ENCODE measurements around the gene PNCK. TPM values are rescaled to one million over a fixed set of nuclear protein-coding genes. Genes with fewer than 3 reads are reported as not detected.
A peak's percentile ranks its signal among the peaks of the same experiment; 100 is the strongest.
"Not testable (repeated sequence)": the region's sequence is repeated elsewhere in the genome, so short reads cannot be mapped to it uniquely, and the experiment has no call there.

The PNCK gene
- total and polyA plus RNA-seq, 4 donors = 0.44 to 0.77 (median 0.67) TPM

DNA sequence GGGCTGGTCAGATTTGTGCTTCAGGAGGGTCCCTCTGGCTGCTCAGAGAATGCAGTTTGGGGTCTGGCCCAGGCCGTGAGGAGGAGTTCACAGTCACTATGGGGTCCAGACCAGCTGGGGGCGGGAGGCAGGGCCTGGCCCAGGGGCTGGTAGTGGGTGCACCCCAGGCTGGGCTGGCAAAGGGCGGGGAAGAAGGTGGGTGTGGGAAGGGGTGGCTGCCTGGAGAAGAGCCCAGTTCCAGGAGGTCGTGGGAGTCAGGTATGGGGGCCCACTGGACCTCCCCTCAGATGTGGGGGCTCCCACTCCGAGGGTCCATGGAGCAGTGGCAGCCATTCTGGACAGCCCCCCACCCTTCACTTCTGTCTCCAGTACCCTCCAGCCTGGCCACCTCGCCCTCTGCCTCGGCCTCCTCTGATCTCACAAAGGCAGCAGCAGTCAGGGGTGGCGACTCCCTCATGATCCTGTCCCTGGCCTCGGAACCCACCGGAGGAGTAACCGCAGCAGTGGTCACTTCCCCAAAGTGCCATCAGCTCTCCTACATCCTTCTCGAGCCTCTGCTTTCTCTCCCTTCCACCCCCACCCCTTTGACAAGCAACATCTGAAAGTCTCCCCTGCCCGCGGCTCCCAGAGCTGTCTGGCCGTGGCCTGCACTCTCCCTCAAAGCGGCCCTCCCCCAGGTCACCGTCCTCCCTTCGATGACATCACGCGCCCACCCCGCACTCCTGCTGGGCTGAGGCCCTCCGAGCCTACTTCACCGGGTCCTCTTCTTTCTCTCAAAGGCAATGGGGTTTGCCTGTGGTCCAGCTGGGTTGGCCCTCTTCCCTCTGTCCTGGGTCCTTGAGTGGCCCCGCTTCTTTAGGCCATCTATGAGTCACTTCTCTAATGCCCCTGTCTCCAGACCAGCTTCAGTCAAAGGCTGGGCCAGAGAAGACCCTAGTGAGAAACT is 12.4 kb upstream of the PNCK start:
- Histone ChIP-seq H3K9me3 (ENCODE audit: control insufficient read depth in 4 of 4, insufficient read depth in 3 of 4, low read length in 3 of 4) (peaks cover 0 to 3% (median 1%) of the 10 kb centered on the region in 4 donors), H3K36me3 (ENCODE audit: control insufficient read depth in 4 of 4, insufficient read depth in 4 of 4, low read length in 4 of 4) (no peaks in the 10 kb centered on the region), H3K27me3 (ENCODE audit: control insufficient read depth in 3 of 3, insufficient read depth in 3 of 3, low read length in 2 of 3) (peaks cover 0 to 4% (median 0%) of the 10 kb centered on the region in 3 donors), H3K9ac (ENCODE audit: insufficient read depth in 1 of 2, low read length in 2 of 2) (no peak overlapping the region), H3K4me1 (ENCODE audit: control insufficient read depth in 5 of 5, insufficient read depth in 5 of 5, low read length in 5 of 5) (no peaks in the 10 kb centered on the region), H3K4me3 (no peak overlapping the region), H3K27ac (ENCODE audit: low read depth in 1 of 2, low read length in 1 of 2) (no peak overlapping the region)
- TF ChIP-seq, protein P1, sequence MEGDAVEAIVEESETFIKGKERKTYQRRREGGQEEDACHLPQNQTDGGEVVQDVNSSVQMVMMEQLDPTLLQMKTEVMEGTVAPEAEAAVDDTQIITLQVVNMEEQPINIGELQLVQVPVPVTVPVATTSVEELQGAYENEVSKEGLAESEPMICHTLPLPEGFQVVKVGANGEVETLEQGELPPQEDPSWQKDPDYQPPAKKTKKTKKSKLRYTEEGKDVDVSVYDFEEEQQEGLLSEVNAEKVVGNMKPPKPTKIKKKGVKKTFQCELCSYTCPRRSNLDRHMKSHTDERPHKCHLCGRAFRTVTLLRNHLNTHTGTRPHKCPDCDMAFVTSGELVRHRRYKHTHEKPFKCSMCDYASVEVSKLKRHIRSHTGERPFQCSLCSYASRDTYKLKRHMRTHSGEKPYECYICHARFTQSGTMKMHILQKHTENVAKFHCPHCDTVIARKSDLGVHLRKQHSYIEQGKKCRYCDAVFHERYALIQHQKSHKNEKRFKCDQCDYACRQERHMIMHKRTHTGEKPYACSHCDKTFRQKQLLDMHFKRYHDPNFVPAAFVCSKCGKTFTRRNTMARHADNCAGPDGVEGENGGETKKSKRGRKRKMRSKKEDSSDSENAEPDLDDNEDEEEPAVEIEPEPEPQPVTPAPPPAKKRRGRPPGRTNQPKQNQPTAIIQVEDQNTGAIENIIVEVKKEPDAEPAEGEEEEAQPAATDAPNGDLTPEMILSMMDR (IDR thresholded peaks at IDR 0.05; ENCODE audit: control extremely low read depth, extremely low read depth) = no peak
- ATAC-seq (ENCODE audit: insufficient read depth, low FRiP score) (no peak), DNase-seq (no peak)
- WGBS, 2 donors = 78 to 80% methylated on average over 18 to 24 of the region's 24 CpGs

DNA sequence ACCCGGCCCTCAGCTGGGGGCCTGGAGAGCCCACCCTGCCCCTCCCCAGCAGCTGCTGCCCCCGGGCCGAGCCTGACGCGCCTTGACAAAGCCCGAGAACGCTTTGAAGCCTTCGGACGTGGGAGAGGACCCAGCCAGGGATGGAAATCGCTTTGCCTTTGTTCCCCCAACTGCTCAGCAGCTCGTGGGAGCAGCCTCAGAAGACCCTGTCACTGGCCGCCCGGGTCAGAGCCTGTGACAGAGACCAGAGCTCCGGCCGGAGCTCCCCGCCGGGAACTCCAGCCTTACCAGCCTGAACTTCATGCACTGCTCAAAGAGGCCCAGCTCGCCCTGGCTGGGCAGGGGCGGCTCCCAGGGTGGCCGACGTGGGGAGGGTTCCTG is 11.5 kb upstream of the PNCK start:
- no peaks in the 10 kb centered on the region for H3K4me1 ChIP-seq (ENCODE audit: control insufficient read depth in 5 of 5, insufficient read depth in 5 of 5, low read length in 5 of 5)
- no peak for ATAC-seq (ENCODE audit: insufficient read depth, low FRiP score)
- WGBS, 2 donors = 54 to 61% methylated on average over 18 to 21 of the region's 21 CpGs
- H3K36me3 ChIP-seq (ENCODE audit: control insufficient read depth in 4 of 4, insufficient read depth in 4 of 4, low read length in 4 of 4) = no peaks in the 10 kb centered on the region
- peaks cover 0 to 4% (median 0%) of the 10 kb centered on the region in 3 donors for H3K27me3 ChIP-seq (ENCODE audit: control insufficient read depth in 3 of 3, insufficient read depth in 3 of 3, low read length in 2 of 3)
- no peak overlapping the region for H3K9ac ChIP-seq (ENCODE audit: insufficient read depth in 1 of 2, low read length in 2 of 2)
- no peak for DNase-seq
- peaks cover 0 to 5% (median 1%) of the 10 kb centered on the region in 4 donors for H3K9me3 ChIP-seq (ENCODE audit: control insufficient read depth in 4 of 4, insufficient read depth in 3 of 4, low read length in 3 of 4)
- no peak overlapping the region for H3K27ac ChIP-seq (ENCODE audit: low read depth in 1 of 2, low read length in 1 of 2)
- H3K4me3 ChIP-seq = no peak overlapping the region
- TF ChIP-seq, protein P1 (IDR thresholded peaks at IDR 0.05; ENCODE audit: control extremely low read depth, extremely low read depth) = no peak

DNA sequence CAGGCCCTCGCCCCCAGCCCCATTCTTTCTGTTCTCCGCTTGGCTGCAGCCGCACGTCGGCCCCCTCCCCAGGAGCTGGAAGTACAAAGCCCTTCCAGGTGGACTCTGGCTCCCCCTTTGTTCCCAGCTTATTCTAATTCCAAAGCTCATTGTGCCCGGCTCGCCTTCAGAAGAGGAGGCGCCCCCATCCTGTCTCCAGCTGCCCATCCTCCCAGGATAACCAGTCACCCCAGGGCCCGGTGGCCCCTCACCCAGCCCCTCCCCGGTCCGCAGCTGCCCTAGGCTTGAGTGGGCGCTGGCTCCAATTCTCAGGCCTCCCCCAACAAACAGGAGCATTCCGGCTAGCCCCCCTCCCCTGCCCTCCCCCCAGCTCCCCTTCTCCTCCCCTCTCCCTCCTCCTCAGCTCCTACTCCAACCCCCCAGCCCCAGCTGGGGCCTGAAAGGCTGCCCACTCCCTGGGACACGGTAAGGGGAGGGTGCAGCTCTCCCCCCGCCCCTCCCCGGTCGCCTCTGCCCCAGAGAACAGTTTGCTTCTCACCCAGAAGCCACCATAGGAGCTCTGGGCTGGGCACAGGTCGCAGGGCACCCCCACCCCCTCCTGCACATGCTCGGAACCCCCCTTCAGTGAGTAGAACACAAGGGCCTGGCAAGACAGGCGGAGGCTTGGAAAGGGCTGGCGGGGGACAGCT is 11.0 kb upstream of the PNCK start:
- WGBS, 2 donors = 37 to 44% methylated on average over 12 to 21 of the region's 21 CpGs
- H3K36me3 ChIP-seq (ENCODE audit: control insufficient read depth in 4 of 4, insufficient read depth in 4 of 4, low read length in 4 of 4) = no peaks in the 10 kb centered on the region
- peaks cover 0 to 6% (median 1%) of the 10 kb centered on the region in 4 donors for H3K9me3 ChIP-seq (ENCODE audit: control insufficient read depth in 4 of 4, insufficient read depth in 3 of 4, low read length in 3 of 4)
- ATAC-seq (ENCODE audit: insufficient read depth, low FRiP score) = no peak
- H3K4me3 ChIP-seq = no peak overlapping the region
- H3K4me1 ChIP-seq (ENCODE audit: control insufficient read depth in 5 of 5, insufficient read depth in 5 of 5, low read length in 5 of 5) = no peaks in the 10 kb centered on the region
- TF ChIP-seq, protein P1 (IDR thresholded peaks at IDR 0.05; ENCODE audit: control extremely low read depth, extremely low read depth) = no peak
- no peak overlapping the region for H3K9ac ChIP-seq (ENCODE audit: insufficient read depth in 1 of 2, low read length in 2 of 2)
- no peak overlapping the region for H3K27ac ChIP-seq (ENCODE audit: low read depth in 1 of 2, low read length in 1 of 2)
- H3K27me3 ChIP-seq (ENCODE audit: control insufficient read depth in 3 of 3, insufficient read depth in 3 of 3, low read length in 2 of 3) = peaks cover 0 to 4% (median 0%) of the 10 kb centered on the region in 3 donors
- DNase-seq = peak in 1 of 3 donors; percentile 12

DNA sequence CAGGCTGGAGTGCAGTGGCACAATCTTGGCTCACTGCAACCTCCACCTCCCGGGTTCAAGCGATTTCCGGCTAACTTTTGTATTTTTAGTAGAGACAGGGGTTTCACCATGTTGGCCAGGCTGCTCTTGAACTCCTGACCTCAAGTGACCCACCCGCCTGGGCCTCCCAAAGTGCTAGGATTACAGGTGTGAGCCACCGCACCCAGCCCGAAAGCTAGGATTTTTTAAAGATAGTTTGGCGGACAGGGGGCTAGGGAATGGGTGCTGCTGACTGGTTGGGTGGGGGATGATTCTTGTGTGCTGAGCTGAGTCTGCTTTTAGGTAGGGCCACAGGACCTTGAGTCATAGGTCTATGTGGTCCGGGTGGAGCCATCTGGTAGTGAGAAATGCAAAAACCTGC is 9.9 kb upstream of the PNCK start:
- DNase-seq; H3K4me1 ChIP-seq (ENCODE audit: control insufficient read depth in 5 of 5, insufficient read depth in 5 of 5, low read length in 5 of 5); H3K27ac ChIP-seq (ENCODE audit: low read depth in 1 of 2, low read length in 1 of 2); H3K9ac ChIP-seq (ENCODE audit: insufficient read depth in 1 of 2, low read length in 2 of 2); H3K4me3 ChIP-seq; ATAC-seq (ENCODE audit: insufficient read depth, low FRiP score); H3K9me3 ChIP-seq (ENCODE audit: control insufficient read depth in 4 of 4, insufficient read depth in 3 of 4, low read length in 3 of 4); H3K36me3 ChIP-seq (ENCODE audit: control insufficient read depth in 4 of 4, insufficient read depth in 4 of 4, low read length in 4 of 4); H3K27me3 ChIP-seq (ENCODE audit: control insufficient read depth in 3 of 3, insufficient read depth in 3 of 3, low read length in 2 of 3): not testable (repeated sequence)
- 93 to 97% methylated on average over 8 of the region's 8 CpGs for WGBS, 2 donors
